Activated CD4-positive, alpha-beta memory T cell treated with anti-CD3 and anti-CD28 coated beads, Interleukin-2, amount 10 ng/mL, durations not matched to agents 7 days and 5 days (primary cell): ENCODE measurements around the gene AVEN. TPM values are rescaled to one million over a fixed set of nuclear protein-coding genes. Genes with fewer than 3 reads are reported as not detected.
"Not testable (repeated sequence)": the region's sequence is repeated elsewhere in the genome, so short reads cannot be mapped to it uniquely, and the experiment has no call there.

Source experiments
- CTCF ChIA-PET: fragments of 350-600 bp; sonication (Branson Sonifier 250); formaldehyde crosslinking; loops from one replicate; lab custom pipeline; 2021; ENCODE audit warnings: antibody characterized with exemption, inconsistent platforms; lab: Charles Lee
- POLR2A ChIA-PET: fragments of 350-600 bp; sonication (Branson Sonifier 250); formaldehyde crosslinking; loops from one replicate; lab custom pipeline; 2021; ENCODE audit warnings: antibody characterized with exemption; lab: Charles Lee
- DNase-seq: peaks from one replicate; pipeline ENCODE4 v3.0.0-alpha.2; 2020
- H3K27ac Mint-ChIP-seq: one replicate; pipeline ENCODE4 v1.8.0; 2021; ENCODE audit warnings: mild to moderate bottlenecking, mixed read lengths
- H3K27me3 Mint-ChIP-seq: one replicate; pipeline ENCODE4 v1.8.0; 2021; ENCODE audit warnings: mixed read lengths
- H3K36me3 Mint-ChIP-seq: one replicate; pipeline ENCODE4 v1.8.0; 2021; ENCODE audit warnings: low read depth, mixed read lengths
- H3K4me1 Mint-ChIP-seq: one replicate; pipeline ENCODE4 v1.8.0; 2021; ENCODE audit warnings: mixed read lengths
- H3K4me3 Mint-ChIP-seq: one replicate; pipeline ENCODE4 v1.8.0; 2021; ENCODE audit warnings: mild to moderate bottlenecking, mixed read lengths
- H3K9me3 Mint-ChIP-seq: one replicate; pipeline ENCODE4 v1.8.0; 2021; ENCODE audit warnings: mixed read lengths
- total RNA-seq, 2 experiments: library from RNA; stranded (reverse); gene quantifications; one replicate each; pipeline ENCODE4 v1.2.3, GENCODE V29; 2021

Gene AVEN
- total RNA-seq, 2 experiments from 2014 or later, result 8.9 to 9.7 TPM

GRCh38 chr15:34006381-34006780 is 32.6 kb downstream of the AVEN start:
- ChIA-PET CTCF (no interaction called here), POLR2A (no interaction called here)
- Mint-ChIP-seq H3K27ac (no peak overlapping the region), H3K27me3 (no peaks in the 10 kb centered on the region), H3K36me3 (peaks cover 1% of the 10 kb centered on the region), H3K4me1 (no peaks in the 10 kb centered on the region), H3K4me3 (no peak overlapping the region), H3K9me3 (no peaks in the 10 kb centered on the region)
- no peak for DNase-seq

- Mint-ChIP-seq H3K36me3 (peaks cover 2% of the 10 kb centered on the region), H3K9me3 (no peaks in the 10 kb centered on the region), H3K27ac (no peak overlapping the region), H3K4me3 (no peak overlapping the region), H3K4me1 (no peaks in the 10 kb centered on the region), H3K27me3 (no peaks in the 10 kb centered on the region)
- POLR2A ChIA-PET, result no interaction called here
- no peak for DNase-seq
- CTCF ChIA-PET, result no interaction called here
Observed at GRCh38 chr15:34001536-34001935, 37.5 kb downstream of the AVEN start.

GRCh38 chr15:33995666-33996065 is 43.3 kb downstream of the AVEN start:
- POLR2A ChIA-PET, H3K27me3 Mint-ChIP-seq, DNase-seq, H3K36me3 Mint-ChIP-seq, H3K27ac Mint-ChIP-seq, H3K9me3 Mint-ChIP-seq, H3K4me1 Mint-ChIP-seq, CTCF ChIA-PET, H3K4me3 Mint-ChIP-seq: not testable (repeated sequence)

GRCh38 chr15:33994005-33994615 is 44.9 kb downstream of the AVEN start:
- DNase-seq, result no peak
- Mint-ChIP-seq H3K9me3 (no peaks in the 10 kb centered on the region), H3K27me3 (no peaks in the 10 kb centered on the region), H3K36me3 (no peaks in the 10 kb centered on the region), H3K27ac (no peak overlapping the region), H3K4me1 (no peaks in the 10 kb centered on the region), H3K4me3 (no peak overlapping the region)
- ChIA-PET CTCF (no interaction called here), POLR2A (no interaction called here)

GRCh38 chr15:33988384-33988783 is 50.6 kb downstream of the AVEN start:
- H3K36me3 Mint-ChIP-seq, result no peaks in the 10 kb centered on the region

GRCh38 chr15:33987444-33987843 is 51.6 kb downstream of the AVEN start:
- ChIA-PET POLR2A (no interaction called here), CTCF (no interaction called here)
- Mint-ChIP-seq H3K9me3 (no peaks in the 10 kb centered on the region), H3K36me3 (no peaks in the 10 kb centered on the region), H3K4me1 (peaks cover 3% of the 10 kb centered on the region), H3K27me3 (no peaks in the 10 kb centered on the region), H3K27ac (no peak overlapping the region), H3K4me3 (no peak overlapping the region)
- DNase-seq, result no peak

More at GRCh38 chr15:33988384-33988783, 50.6 kb downstream of the AVEN start:
- Mint-ChIP-seq H3K27ac (no peak overlapping the region), H3K4me1 (peaks cover 3% of the 10 kb centered on the region), H3K27me3 (no peaks in the 10 kb centered on the region), H3K9me3 (no peaks in the 10 kb centered on the region), H3K4me3 (no peak overlapping the region)
- POLR2A ChIA-PET, result no interaction called here
- DNase-seq, result no peak
- CTCF ChIA-PET, result no interaction called here

- H3K4me3 Mint-ChIP-seq, result no peak overlapping the region
- no peaks in the 10 kb centered on the region for H3K27me3 Mint-ChIP-seq
- POLR2A ChIA-PET, result no interaction called here
- no peaks in the 10 kb centered on the region for H3K9me3 Mint-ChIP-seq
- no peak overlapping the region for H3K27ac Mint-ChIP-seq
- no peaks in the 10 kb centered on the region for H3K36me3 Mint-ChIP-seq
- DNase-seq, result no peak
- H3K4me1 Mint-ChIP-seq, result peaks cover 3% of the 10 kb centered on the region
- CTCF ChIA-PET, result no interaction called here
Observed at GRCh38 chr15:33985751-33986150, 53.3 kb downstream of the AVEN start.

- DNase-seq, result no peak
- H3K9me3 Mint-ChIP-seq, result no peaks in the 10 kb centered on the region
- H3K27ac Mint-ChIP-seq, result no peak overlapping the region
- POLR2A ChIA-PET, result no interaction called here
- no peak overlapping the region for H3K4me3 Mint-ChIP-seq
- no peaks in the 10 kb centered on the region for H3K36me3 Mint-ChIP-seq
- no peaks in the 10 kb centered on the region for H3K27me3 Mint-ChIP-seq
- H3K4me1 Mint-ChIP-seq, result peaks cover 3% of the 10 kb centered on the region
- CTCF ChIA-PET, result no interaction called here
Observed at GRCh38 chr15:33985287-33985686, 53.7 kb downstream of the AVEN start.

GRCh38 chr15:33982516-33982915 is 56.5 kb downstream of the AVEN start:
- Mint-ChIP-seq H3K27me3 (no peaks in the 10 kb centered on the region), H3K9me3 (no peaks in the 10 kb centered on the region), H3K4me3 (no peak overlapping the region), H3K36me3 (no peaks in the 10 kb centered on the region), H3K27ac (no peak overlapping the region), H3K4me1 (peaks cover 7% of the 10 kb centered on the region)
- ChIA-PET POLR2A (no interaction called here), CTCF (no interaction called here)
- no peak for DNase-seq

GRCh38 chr15:33980159-33980558 is 58.8 kb downstream of the AVEN start:
- H3K4me3 Mint-ChIP-seq, result no peak overlapping the region
- POLR2A ChIA-PET, result no interaction called here
- no peak overlapping the region for H3K27ac Mint-ChIP-seq
- no peaks in the 10 kb centered on the region for H3K27me3 Mint-ChIP-seq
- H3K9me3 Mint-ChIP-seq, result no peaks in the 10 kb centered on the region
- DNase-seq, result no peak
- H3K4me1 Mint-ChIP-seq, result peaks cover 7% of the 10 kb centered on the region
- H3K36me3 Mint-ChIP-seq, result no peaks in the 10 kb centered on the region
- CTCF ChIA-PET, result interaction anchor here (0.6 kb wide), 1 partner anchor 913 kb away, joined by 5 read pairs; no protein-coding TSS in a partner anchor

- peaks cover 4% of the 10 kb centered on the region for H3K4me1 Mint-ChIP-seq
- CTCF ChIA-PET, result interaction anchor here (0.8 kb wide), 1 partner anchor 9 kb away, joined by 3 read pairs; no protein-coding TSS in a partner anchor
- H3K27me3 Mint-ChIP-seq, result no peaks in the 10 kb centered on the region
- H3K9me3 Mint-ChIP-seq, result no peaks in the 10 kb centered on the region
- POLR2A ChIA-PET, result no interaction called here
- no peak overlapping the region for H3K27ac Mint-ChIP-seq
- H3K36me3 Mint-ChIP-seq, result no peaks in the 10 kb centered on the region
- no peak overlapping the region for H3K4me3 Mint-ChIP-seq
- no peak for DNase-seq
Observed at GRCh38 chr15:33975022-33975565, 63.9 kb downstream of the AVEN start.

- no peaks in the 10 kb centered on the region for H3K4me1 Mint-ChIP-seq
- POLR2A ChIA-PET, result no interaction called here
- DNase-seq, result no peak
Observed at GRCh38 chr15:33971811-33972210, 67.2 kb downstream of the AVEN start.

GRCh38 chr15:33968821-33969220 is 70.2 kb downstream of the AVEN start:
- Mint-ChIP-seq H3K36me3 (no peaks in the 10 kb centered on the region), H3K4me3 (no peak overlapping the region), H3K9me3 (no peaks in the 10 kb centered on the region), H3K27ac (no peak overlapping the region), H3K4me1 (no peaks in the 10 kb centered on the region), H3K27me3 (no peaks in the 10 kb centered on the region)
- ChIA-PET CTCF (no interaction called here), POLR2A (no interaction called here)
- no peak for DNase-seq

More at GRCh38 chr15:33971811-33972210, 67.2 kb downstream of the AVEN start:
- H3K9me3 Mint-ChIP-seq, result no peaks in the 10 kb centered on the region
- H3K36me3 Mint-ChIP-seq, result no peaks in the 10 kb centered on the region
- no peaks in the 10 kb centered on the region for H3K27me3 Mint-ChIP-seq
- CTCF ChIA-PET, result no interaction called here
- H3K4me3 Mint-ChIP-seq, result no peak overlapping the region
- no peak overlapping the region for H3K27ac Mint-ChIP-seq

GRCh38 chr15:33968224-33968623 is 70.8 kb downstream of the AVEN start, which contains the start of gene CHRM5:
Gene CHRM5, plus strand, starts transcription at chr15:33968497. Its CDS starts 94,221 bp downstream, at chr15:34062718.
- Mint-ChIP-seq H3K4me1 (no peaks in the 10 kb centered on the region), H3K27ac (no peak within 1 kb of the TSS), H3K9me3 (no peaks in the 10 kb centered on the region), H3K27me3 (no peaks in the 10 kb centered on the region), H3K4me3 (no peak within 1 kb of the TSS), H3K36me3 (no peaks in the 10 kb centered on the region)
- POLR2A ChIA-PET, result no interaction called here
- no peak for DNase-seq
- CTCF ChIA-PET, result interaction anchor here (1.1 kb wide), 1 partner anchor 230 kb away, joined by 3 read pairs; no protein-coding TSS in a partner anchor
